GM18502 (cell line): ENCODE results near the gene COL4A5.
A peak's percentile ranks its signal among the peaks of the same experiment; 100 is the strongest.
"Not testable (repeated sequence)": the region's sequence is repeated elsewhere in the genome, so short reads cannot be mapped to it uniquely, and the experiment has no call there.

Experiments used
- ATAC-seq: cut with Tn5 transposase; IDR thresholded peaks from one replicate; pipeline ENCODE4 v1.9.1; 2021; ENCODE audit warnings: mild to moderate bottlenecking; ENCODE audit not compliant: unreplicated experiment, poor library complexity

Gene COL4A5

DNA sequence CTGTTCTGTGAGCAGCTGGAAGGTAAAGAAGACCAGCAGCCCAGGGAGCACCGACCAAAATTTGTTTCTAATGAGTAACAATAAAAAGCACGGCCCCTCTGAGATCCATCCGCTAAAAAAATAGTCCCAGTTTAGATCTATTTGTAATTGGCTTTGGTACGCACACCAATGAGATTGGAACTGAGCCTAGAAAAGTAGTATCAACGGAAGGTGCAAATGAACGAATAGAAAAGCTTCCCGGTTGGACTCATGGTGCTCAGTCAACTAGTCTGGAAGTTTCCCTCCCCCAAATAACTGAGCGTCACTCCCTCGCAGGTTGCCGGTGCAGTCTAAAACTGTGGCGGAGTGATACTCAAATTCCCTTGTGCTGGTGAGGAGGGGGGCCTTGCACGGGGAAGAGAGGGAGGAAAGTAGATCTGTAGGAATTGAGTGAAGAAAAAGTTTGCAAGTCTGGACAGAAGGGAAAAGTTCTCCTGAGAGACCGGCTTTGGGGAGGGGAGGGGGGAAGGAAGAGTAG lies at the start of gene COL4A5:
TSS of gene COL4A5 (plus strand) at position 413 of the 517 bp plus-strand sequence. CDS start 288 bp downstream, outside the sequence.
- no peak for ATAC-seq

DNA sequence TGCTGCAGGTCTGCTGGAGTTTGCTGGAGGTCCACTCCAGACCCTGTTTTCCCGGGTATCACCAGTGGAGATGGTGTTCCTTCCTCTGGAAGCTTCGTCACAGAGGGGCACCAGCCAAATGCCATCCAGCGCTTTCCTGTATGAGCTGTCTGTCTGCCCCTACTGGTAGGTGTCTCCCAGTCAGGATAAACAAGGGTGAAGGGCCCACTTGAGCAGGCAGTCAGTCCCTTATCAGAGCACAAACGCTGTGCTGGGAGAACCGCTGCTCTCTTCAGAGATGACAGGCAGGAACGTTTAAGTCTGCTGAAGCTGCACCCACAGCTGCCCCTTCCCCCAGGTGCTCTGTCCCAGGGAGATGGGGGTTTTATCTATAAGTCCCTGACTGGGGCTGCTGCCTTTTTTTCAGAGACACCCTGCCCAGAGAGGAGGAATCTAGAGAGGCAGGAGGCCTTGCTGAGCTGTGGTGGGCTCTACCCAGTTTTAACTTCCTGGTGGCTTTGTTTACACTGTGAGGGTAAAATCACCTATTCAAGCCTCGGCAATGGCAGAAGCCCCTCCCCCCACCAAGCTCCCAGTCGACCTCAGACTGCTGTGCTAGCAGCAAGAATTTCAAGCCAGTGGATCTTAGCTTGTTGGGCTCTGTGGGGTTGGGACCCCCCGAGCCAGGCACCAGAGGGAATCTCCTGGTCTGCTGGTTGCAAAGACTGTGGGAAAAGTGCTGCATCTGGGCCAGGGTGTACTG lies 48.5 kb upstream of the COL4A5 start:
- not testable (repeated sequence) for ATAC-seq

DNA sequence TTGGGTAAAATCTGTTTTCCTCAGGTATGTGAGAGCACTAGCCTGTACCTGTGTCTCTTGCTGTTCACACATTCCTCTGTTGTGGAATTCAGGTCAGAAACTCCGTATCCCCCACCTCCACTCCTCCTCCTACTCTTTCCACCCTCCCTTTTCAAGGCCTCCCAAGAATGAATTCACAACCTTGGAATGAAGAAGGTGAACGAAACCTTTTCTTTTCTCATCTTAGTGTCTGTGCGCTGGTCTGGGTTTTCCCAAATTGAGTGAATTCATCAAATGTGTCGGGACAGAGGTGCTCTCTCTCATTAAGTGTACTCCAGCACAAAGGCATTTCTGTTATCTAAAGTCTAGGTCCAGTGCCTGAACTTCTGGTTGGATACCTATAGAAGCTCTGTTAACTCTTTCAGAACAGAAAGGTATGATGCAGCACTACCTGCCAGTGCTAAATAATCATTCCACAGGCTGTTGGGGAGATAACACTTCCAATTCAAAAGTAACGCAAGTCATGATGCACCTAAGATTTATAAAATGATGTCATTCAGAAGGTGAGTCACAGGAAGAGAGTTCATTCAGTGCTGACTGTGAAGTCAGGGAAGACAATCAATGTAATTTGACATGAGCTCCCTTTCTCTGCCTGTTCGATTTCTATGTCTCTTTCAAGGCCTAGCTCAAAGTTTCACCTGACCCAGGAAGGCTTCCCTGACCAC lies 43.3 kb upstream of the COL4A5 start:
- ATAC-seq = no peak

DNA sequence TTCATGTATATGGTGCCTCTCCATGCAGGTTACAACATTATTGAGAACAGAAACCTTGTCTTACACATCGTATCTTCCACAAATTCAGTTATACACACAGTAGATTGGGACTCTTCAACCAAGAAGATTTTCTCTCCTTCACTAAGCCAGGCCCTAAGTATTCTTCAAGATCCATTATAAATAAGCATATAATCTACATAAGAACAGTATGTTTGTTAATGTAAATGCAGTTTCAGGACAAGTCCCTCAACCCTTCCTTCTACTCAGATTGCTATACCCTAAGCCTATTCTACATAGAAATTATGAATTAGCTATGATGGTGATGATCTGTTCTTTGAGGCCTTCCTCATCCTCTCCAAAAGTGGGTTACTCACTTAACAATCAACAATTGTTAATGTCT lies 42.7 kb upstream of the COL4A5 start:
- ATAC-seq = no peak

DNA sequence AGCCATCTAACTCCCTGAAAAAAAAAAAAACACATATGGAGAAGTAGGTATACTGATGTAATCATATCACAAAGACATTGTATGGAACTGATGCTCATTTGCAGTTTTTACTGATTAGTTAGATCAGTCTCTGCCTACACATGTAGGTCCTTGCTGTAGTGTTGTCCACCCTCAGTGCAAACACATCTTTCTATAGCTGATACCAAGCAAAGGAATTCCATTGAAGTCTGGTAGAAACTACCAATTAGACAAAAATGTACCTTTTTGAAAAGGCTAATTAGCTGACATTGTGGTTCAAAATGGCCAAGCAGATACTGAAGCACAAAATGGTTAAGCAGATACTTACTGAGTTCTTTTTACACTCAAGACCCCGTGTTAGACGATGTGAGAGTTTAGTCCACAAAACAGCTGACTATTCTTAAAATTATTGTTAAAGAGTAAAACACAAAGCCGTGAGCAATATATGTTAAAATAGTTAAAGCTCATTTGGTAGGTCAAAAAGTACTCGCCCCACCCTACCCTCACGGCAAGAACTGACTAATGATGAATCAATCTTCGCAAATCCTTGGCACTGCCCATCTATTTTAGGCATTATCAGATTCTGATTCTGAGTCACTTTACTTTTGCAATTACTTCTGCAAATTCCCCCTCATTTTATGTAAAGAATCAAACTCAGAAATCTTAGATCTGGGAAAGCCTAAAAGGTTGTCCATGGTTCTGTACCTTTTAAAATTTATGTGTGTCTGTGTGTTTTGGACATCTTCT lies 41.8 kb upstream of the COL4A5 start:
- ATAC-seq = peak; percentile 63

DNA sequence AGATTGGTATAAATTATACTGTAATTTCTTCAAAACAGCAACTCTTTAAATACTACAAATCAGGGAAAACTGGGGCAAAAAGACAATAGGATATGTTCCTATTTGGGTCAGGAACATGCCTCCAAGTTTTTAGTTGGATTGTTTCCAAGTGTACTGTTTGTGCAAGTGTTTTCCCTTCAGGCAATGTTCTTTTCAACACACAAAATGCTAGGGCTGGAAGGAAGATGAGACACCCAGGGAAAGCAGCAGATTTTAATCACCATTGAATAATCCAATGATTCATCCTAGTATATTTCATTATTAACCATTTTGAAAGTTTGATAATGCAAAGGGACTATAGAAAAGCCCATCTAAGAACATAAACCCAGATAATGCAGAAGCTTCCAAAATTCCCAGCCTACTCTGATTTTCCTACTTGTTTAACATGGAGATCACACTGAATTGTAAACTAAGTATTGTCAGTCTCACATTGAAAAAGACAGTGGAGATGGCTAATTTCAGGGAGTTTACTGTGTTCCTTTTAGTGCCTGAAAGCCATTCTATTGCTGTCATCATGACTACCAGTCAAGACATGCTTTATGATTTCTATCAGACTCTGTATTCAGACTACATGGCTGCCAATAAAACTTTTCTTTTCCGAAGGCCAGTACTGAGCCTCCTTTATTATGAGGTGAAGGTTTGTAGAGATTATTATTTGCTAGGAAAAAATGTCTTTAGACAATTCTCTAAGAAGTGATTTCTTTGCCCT lies 40.0 kb upstream of the COL4A5 start:
- ATAC-seq = no peak

DNA sequence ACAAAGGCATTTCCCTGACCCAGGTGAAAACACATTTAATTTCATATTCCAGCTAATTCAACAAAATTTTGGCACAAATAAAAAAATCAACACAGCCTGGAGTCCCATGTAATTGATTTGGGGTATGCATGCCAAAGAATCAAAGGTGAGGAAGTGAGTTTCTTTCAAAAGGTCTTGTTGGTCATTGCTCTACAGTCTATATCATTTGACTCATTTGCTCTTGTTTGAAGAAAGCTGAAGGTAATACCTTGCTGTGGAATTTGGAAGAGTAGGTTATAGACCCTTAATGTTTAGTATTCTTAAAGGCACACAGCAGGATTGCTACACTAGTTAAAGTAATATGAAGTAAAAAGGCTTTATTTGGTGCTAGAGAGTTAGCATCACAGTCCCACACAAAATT lies 26.9 kb upstream of the COL4A5 start:
- no peak for ATAC-seq

DNA sequence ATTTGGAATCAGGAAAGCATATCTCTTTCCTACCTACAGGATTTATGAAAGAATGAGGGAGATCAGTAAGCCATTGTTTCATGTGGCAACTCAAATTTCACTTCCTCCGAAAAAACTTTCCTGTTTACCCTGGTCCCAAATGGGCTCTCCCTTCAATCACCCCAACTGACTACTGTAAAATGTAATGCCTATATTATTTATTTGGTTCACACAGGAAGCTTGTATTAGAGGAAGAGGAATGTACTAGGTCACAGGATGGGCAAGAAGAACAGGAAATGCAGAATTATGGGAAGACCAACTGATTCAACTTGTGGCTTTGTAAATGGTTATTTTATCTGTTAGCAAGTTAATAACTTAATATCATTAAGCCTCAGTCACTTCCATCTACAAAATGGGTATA lies 24.5 kb upstream of the COL4A5 start:
- ATAC-seq = no peak

DNA sequence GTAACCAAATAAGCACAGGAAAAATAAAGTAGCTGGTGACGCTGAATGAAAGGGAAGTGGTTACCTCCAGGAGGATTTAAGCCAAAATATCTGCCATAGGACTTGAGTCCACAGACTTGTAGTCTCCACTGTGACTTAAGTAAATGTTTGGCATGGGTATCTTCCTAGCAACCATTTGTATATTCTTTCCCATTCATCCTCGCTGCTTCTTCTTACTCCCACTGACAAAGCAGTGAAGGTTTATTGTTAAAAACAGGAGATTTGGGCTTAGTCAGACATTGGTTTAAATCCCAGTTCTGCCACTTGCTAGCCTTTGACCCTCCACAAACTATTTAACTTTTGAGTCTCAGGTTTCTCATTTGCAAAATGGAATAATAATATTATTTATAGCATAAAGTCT lies 23.7 kb upstream of the COL4A5 start:
- no peak for ATAC-seq

DNA sequence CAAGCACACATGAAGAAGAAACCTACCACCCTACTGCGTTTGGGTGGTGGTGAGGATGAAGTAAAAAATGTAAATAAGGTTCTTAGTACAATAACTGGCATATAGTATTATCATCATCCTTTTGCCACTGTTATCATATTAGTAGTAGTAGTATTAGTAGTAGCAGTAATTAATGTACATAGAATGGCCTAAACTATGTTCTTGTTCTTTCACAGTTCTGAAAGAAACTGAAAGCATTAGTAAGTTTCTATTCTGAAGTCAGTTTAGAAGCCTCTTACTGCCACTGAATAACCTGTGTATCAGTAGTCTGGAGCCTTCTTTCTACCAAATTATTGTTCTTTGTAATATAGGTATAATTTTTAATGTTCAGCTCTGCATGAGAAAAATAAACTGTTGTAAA lies 22.4 kb upstream of the COL4A5 start:
- ATAC-seq = peak; percentile 80

DNA sequence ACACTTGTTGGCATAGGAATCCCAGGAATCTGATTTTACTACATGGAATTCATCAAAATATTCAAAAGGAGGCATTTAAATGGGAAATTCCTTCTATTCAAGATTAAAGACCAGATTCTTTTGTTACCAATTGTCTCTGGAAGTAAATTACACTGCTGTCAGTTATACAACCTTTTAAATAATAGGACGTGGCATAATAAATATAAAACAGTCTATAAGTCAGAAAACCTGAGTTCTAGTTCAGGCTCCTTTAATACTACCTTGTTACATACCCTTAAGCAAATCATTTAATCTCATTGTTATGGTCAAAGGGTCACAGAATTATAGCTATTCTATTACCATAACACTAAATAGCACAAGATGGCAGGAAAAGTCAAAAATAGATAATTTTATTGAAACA lies 20.2 kb upstream of the COL4A5 start:
- ATAC-seq = no peak

DNA sequence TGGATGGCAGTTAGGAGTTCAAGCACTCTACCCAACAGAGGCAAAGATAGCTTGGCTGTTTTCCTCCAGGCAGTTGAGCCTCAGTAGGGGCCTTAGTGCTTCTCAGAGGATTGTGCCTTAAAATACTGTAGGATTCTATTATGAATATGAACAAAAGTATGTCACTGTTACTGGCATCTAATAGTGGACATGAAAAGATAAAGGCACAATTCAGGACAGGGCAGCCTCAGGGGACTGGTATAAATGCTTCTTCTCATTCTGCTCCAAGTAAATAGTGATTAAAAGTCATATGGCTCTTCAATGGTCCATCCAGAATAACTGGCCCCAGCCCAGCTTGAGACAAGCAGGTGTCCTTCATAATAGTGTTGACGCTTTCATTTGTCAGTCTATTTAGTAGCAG lies 19.2 kb upstream of the COL4A5 start:
- ATAC-seq = no peak

DNA sequence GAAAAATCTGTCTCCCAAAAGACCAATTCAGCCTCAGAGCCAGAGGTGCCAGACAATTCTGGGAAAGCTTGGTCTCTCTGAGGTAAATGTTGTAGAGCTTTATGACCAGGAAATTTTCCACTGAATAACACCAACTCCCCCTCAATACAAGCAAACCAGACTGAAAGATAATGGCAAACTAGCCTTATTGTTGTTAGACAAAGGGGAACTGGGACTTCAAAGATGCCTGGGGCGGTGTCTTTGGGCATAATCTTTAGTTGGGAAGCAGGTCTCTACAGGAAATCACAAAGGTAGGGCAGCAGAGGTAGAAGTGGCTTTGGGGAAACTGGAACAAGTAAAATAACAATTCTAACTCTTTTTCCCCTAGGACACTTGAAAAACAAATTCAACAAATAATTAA lies 13.4 kb upstream of the COL4A5 start:
- ATAC-seq = no peak

DNA sequence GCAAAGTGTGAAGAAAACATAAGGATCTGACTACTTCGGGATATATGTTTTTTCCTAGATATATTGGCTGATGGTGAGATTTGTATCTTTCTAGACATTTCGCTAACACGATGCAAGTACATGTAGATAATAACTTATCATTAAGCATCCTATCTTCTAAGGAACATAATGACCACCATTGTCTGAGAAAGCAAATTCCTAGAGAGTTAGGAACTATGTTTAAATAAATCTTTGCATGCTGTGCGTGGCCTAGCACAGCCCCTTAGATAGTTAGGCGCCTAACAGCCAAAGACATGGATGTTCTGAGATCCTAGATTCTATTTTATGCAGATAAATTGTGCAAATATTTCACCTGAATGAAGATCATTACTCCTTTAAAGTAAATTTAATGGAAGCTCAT lies 4.4 kb upstream of the COL4A5 start:
- ATAC-seq = no peak

DNA sequence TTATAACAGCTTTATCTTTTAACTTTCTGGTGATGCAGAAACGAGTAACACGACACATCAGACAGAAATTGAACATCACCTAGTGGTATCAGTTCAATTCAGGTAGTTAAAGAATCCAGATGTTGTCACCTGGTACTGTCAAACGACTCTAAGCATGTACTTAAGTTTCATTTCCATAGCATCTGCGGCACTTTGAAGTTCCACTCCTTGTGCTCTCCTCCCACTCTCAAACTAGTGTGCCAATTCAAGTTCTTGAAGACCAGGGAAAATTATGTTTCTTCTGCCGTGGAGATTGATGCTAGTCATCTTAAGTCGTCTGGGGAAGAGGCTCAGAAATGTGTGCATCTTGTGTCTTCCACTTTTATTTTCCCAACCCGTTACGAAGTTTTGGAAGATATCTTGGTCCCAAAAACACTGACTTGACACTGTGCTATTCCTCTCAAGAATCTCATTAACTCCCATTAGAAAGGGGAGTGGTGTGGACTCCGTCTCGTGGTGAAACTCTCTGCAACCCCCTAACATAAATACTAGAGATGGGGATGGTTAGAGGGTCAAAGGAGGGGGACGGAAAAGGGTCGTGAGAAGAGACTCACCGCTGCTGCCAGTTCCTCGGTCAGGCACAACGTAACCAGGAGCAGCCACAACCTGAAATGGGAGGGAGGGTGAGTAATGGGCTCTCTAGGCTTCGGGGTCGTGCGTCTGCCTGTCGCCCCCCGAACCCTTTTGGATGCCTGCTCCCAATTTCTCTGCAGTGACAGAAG lies 2.1 kb upstream of the COL4A5 start:
- no peak for ATAC-seq

DNA sequence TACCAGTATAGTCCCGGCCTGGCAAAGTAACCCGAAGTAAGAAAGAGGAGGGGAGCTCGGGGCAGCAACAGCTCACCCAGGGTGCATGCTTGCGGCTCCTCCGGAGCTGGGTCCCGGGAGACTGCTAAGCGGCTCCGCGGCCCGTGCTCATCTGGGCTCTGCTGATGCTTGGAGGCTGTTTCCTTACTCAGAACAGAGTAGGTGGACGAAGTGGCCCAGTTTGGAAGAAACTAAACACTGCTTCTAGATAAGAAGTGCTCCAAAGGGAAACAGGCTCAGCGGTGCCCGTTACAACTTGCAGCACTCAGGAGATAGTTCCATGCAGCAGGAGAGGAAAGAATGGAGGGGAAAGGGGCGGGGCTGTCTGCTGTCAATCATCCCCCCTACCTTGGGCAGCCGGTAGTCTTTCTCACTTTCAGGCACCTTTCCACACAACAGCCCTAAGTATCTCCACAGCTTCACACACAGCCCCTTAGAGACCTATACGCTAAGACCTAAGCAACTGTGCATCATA lies 1.5 kb upstream of the COL4A5 start, which contains the start of gene COL4A6:
TSS of gene COL4A6 (minus strand) at position 313 of the 514 bp plus-strand sequence. CDS start at position 87, 226 bp downstream.
- no peak for ATAC-seq

DNA sequence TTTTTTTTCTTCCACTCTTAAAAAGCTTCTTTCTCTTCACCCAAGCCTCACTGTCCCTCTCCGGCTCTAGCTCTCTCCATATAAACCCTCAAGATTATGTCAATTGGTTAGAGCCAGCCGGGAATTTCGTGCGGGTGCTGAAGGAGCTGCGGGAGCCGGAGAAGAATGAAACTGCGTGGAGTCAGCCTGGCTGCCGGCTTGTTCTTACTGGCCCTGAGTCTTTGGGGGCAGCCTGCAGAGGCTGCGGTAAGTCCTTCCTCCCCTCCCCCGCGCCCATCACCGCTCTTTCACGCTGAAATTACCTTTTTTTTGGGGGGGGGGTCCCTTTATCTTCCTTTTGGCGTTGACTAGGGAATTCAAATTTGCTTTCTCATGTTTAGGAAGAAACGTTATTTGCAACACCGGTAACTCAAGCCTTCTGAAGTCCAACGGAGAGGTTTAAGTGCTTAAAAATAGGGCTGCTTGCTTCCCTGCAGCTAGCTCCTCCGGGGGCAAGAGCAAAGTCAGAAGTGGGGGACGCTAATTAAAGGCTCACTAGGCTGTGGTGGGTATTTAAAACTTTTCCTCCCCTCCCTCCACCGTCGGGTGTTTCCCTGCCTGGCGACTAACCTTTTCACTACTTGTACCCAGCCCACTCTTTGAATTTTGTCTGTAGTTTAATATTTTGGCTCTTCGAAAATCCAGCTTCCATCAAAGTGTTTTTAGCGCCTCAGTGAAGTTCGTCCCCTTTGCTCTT lies 491 bp downstream of the COL4A5 start:
- no peak for ATAC-seq

DNA sequence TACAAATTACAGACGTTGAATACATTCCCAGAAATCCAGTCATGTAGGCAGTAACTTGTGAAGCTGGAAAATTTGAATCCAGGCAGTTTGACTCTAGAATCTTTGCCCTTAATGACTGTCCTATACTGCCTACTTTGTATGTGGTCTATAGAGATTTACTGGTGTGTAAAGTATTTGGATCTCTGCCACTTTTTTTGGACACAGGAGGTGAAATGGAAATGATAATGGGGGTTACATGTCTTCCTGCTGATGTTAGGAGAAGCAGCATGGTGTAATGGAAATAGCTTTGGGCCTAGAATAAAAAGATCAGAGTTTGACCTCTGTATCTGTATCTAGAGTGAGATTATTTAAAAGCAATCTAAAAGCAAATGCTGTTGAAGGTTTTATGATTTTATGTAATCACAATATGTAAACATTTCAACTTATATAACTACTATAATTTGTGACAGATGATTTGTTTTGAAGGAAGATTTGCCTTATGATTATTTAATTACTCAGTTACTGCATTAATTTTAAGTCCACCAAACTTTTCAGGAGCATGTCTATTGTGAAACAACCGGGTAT lies 3.3 kb downstream of the COL4A5 start:
- ATAC-seq = no peak
